ENCODE data around the gene L1TD1. TPM values are rescaled to one million over a fixed set of nuclear protein-coding genes. Genes with fewer than 3 reads are reported as not detected.
"Not testable (repeated sequence)": the region's sequence is repeated elsewhere in the genome, so short reads cannot be mapped to it uniquely, and the experiment has no call there.

Gene L1TD1
- 0.05 and 0.09 TPM in 2 replicates for total RNA-seq

GRCh38 chr1:62194651-62195544, at the start of gene L1TD1:
Gene L1TD1 (plus strand): TSS chr1:62194849. CDS start chr1:62206629, 11,780 bp downstream.
- CTCF ChIA-PET: no interaction called here
- no peak within 1 kb of the TSS for H3K4me3 Mint-ChIP-seq

GRCh38 chr1:62159940-62160348, 34.7 kb upstream of the L1TD1 start:
- TF ChIP-seq CTCF (IDR thresholded peaks at IDR 0.05): no peak
- POLR2A ChIA-PET: no interaction called here
- intact Hi-C loops (cut with micrococcal nuclease): no loop called here
- Mint-ChIP-seq H3K4me1 (peaks cover 12% of the 10 kb centered on the region), H3K36me3 (ENCODE audit: low read depth) (peaks cover 8% of the 10 kb centered on the region), H3K4me3 (peak overlapping the region; percentile 2), H3K27ac (no peak overlapping the region), H3K27me3 (no peaks in the 10 kb centered on the region), H3K9me3 (no peaks in the 10 kb centered on the region)
- CTCF ChIA-PET: no interaction called here
- DNase-seq (no peak), ATAC-seq (ENCODE audit: low read depth) (no peak)

More at GRCh38 chr1:62194651-62195544, at the start of gene L1TD1:
- H3K9me3 Mint-ChIP-seq: no peaks in the 10 kb centered on the region
- no peak for TF ChIP-seq CTCF (IDR thresholded peaks at IDR 0.05)
- DNase-seq (no peak), ATAC-seq (ENCODE audit: low read depth) (no peak)
- H3K27me3 Mint-ChIP-seq: peaks cover 31% of the 10 kb centered on the region
- intact Hi-C loops (cut with micrococcal nuclease): no loop called here
- H3K27ac Mint-ChIP-seq: no peak within 1 kb of the TSS
- POLR2A ChIA-PET: no interaction called here
- H3K36me3 Mint-ChIP-seq (ENCODE audit: low read depth): no peaks in the 10 kb centered on the region
- no peaks in the 10 kb centered on the region for H3K4me1 Mint-ChIP-seq

- Mint-ChIP-seq H3K4me1 (peaks cover 12% of the 10 kb centered on the region), H3K36me3 (ENCODE audit: low read depth) (peaks cover 8% of the 10 kb centered on the region), H3K27ac (no peak overlapping the region), H3K4me3 (no peak overlapping the region), H3K27me3 (no peaks in the 10 kb centered on the region), H3K9me3 (no peaks in the 10 kb centered on the region)
- TF ChIP-seq CTCF (IDR thresholded peaks at IDR 0.05): no peak
- POLR2A ChIA-PET: no interaction called here
- intact Hi-C loops (cut with micrococcal nuclease): no loop called here
- ATAC-seq (ENCODE audit: low read depth) (no peak), DNase-seq (no peak)
- CTCF ChIA-PET: no interaction called here
Observed at GRCh38 chr1:62161711-62162110, 32.9 kb upstream of the L1TD1 start.

- POLR2A ChIA-PET; ATAC-seq (ENCODE audit: low read depth); H3K27ac Mint-ChIP-seq; DNase-seq; H3K36me3 Mint-ChIP-seq (ENCODE audit: low read depth); CTCF ChIA-PET; H3K27me3 Mint-ChIP-seq; H3K4me1 Mint-ChIP-seq; H3K4me3 Mint-ChIP-seq; H3K9me3 Mint-ChIP-seq; intact Hi-C loops (cut with micrococcal nuclease): not testable (repeated sequence)
Observed at GRCh38 chr1:62170380-62170779, 24.3 kb upstream of the L1TD1 start.

- no peak for ATAC-seq (ENCODE audit: low read depth)
- ChIA-PET CTCF (interaction anchor here (0.6 to 2.5 kb wide), 8 partner anchors 73 to 1362 kb away, joined by 3 to 33 read pairs (median 5); no protein-coding TSS in a partner anchor), POLR2A (no interaction called here)
- Mint-ChIP-seq H3K27ac (no peak overlapping the region), H3K4me1 (no peaks in the 10 kb centered on the region), H3K4me3 (no peak overlapping the region), H3K9me3 (no peaks in the 10 kb centered on the region), H3K27me3 (peaks cover 5% of the 10 kb centered on the region), H3K36me3 (ENCODE audit: low read depth) (no peaks in the 10 kb centered on the region)
- no peak for TF ChIP-seq CTCF (IDR thresholded peaks at IDR 0.05)
- intact Hi-C loops (cut with micrococcal nuclease): loop anchor here (1.0 kb wide), 1 partner anchor 571 kb away; no protein-coding TSS in a partner anchor
- DNase-seq: no peak
Observed at GRCh38 chr1:62175568-62176179, 19.0 kb upstream of the L1TD1 start.

Measured in activated B cell treated with CpG ODN at 0.5 μM for 24 hours (primary cell).